ENCODE data around the gene MLLT3.

GRCh38 chr9:20591223-20591622, 31.1 kb downstream of the MLLT3 start:
- TF ChIP-seq, protein P1, sequence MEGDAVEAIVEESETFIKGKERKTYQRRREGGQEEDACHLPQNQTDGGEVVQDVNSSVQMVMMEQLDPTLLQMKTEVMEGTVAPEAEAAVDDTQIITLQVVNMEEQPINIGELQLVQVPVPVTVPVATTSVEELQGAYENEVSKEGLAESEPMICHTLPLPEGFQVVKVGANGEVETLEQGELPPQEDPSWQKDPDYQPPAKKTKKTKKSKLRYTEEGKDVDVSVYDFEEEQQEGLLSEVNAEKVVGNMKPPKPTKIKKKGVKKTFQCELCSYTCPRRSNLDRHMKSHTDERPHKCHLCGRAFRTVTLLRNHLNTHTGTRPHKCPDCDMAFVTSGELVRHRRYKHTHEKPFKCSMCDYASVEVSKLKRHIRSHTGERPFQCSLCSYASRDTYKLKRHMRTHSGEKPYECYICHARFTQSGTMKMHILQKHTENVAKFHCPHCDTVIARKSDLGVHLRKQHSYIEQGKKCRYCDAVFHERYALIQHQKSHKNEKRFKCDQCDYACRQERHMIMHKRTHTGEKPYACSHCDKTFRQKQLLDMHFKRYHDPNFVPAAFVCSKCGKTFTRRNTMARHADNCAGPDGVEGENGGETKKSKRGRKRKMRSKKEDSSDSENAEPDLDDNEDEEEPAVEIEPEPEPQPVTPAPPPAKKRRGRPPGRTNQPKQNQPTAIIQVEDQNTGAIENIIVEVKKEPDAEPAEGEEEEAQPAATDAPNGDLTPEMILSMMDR (IDR thresholded peaks at IDR 0.05; ENCODE audit: low read length): no peak
- TF ChIP-seq EZH2phosphoT487 (IDR thresholded peaks at IDR 0.05; ENCODE audit: low read length) (no peak), EZH2 (optimal IDR thresholded peaks at IDR 0.05; ENCODE audit: low read depth, low read length) (no peak)

Data from MM.1S (cell line).